Gastroesophageal sphincter (tissue), 3 donors: ENCODE results near the gene MYO6.

Experiments
- POLR2A ChIP-seq, 2 donors: fragments of 450-650 bp; IDR thresholded peaks; one replicate each; pipeline ENCODE4 v1.6.1; 2017; ENCODE audit warnings: antibody characterized with exemption in 2 of 2, mild to moderate bottlenecking in 2 of 2, moderate library complexity in 1 of 2
- POLR2AphosphoS5 ChIP-seq: sonication (generic); formaldehyde crosslinking; IDR thresholded peaks from one replicate; pipeline ENCODE4 v1.6.1; 2017; ENCODE audit warnings: antibody characterized with exemption
- TF ChIP-seq, protein P1 (sequence below), 4 experiments: fragments of 200-600 bp in 2 of 4; fragments of 450-650 bp in 2 of 4; sonication (generic) in 1 of 4; IDR thresholded peaks; one replicate each; pipeline ENCODE4 v1.5.1; 2017 to 2019; ENCODE audit warnings: antibody characterized with exemption in 4 of 4, mild to moderate bottlenecking in 2 of 4, moderate library complexity in 2 of 4

DNA sequence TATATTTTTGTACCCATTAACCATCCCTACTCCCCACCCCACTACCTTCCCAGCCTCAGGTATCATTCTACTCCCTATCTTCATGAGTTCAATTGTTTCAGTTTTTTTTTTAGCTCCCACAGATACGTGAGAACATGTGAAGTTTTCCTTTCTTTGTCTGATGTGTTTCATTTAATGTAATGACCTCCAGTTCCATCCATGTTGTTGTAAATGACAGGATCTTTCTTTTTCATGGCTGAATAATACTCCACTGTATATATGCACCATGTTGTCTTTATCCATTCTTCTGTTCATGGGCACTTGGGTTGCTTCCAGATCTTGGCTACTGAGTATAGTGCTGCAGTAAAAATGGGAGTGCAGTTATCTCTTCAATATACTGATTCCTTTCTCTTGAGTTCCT is 63.5 kb downstream of the MYO6 start:
- TF ChIP-seq, protein P1, sequence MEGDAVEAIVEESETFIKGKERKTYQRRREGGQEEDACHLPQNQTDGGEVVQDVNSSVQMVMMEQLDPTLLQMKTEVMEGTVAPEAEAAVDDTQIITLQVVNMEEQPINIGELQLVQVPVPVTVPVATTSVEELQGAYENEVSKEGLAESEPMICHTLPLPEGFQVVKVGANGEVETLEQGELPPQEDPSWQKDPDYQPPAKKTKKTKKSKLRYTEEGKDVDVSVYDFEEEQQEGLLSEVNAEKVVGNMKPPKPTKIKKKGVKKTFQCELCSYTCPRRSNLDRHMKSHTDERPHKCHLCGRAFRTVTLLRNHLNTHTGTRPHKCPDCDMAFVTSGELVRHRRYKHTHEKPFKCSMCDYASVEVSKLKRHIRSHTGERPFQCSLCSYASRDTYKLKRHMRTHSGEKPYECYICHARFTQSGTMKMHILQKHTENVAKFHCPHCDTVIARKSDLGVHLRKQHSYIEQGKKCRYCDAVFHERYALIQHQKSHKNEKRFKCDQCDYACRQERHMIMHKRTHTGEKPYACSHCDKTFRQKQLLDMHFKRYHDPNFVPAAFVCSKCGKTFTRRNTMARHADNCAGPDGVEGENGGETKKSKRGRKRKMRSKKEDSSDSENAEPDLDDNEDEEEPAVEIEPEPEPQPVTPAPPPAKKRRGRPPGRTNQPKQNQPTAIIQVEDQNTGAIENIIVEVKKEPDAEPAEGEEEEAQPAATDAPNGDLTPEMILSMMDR (IDR thresholded peaks at IDR 0.05) = no peak
- TF ChIP-seq POLR2AphosphoS5 (no peak), POLR2A (IDR thresholded peaks at IDR 0.05) (no peak)
